ENCODE results near the gene RIMS4.

The RIMS4 gene

GRCh38 chr20:44724423-44725091, 85.8 kb downstream of the RIMS4 start:
- intact Hi-C loops (cut with DNase I) = loop anchor here (5.0 kb wide), 1 partner anchor 202 kb away; the partner anchor contains the start of gene SERINC3
- DNase-seq = peak in 1 of 10 donors; percentile 86

- intact Hi-C loops (cut with DNase I) = loop anchor here (5.0 kb wide), 1 partner anchor 202 kb away; the partner anchor contains the start of gene SERINC3
- peak in 1 of 10 donors; percentile 65 for DNase-seq
Measured at GRCh38 chr20:44723798-44724362, 86.5 kb downstream of the RIMS4 start.

- intact Hi-C loops (cut with DNase I) = loop anchor here (5.0 kb wide), 1 partner anchor 201 kb away; the partner anchor contains the start of gene SERINC3
- DNase-seq = peak in 1 of 10 donors; percentile 37
Measured at GRCh38 chr20:44723391-44723790, 87.0 kb downstream of the RIMS4 start.

GRCh38 chr20:44722990-44723389, 87.4 kb downstream of the RIMS4 start:
- DNase-seq = peak in 2 of 10 donors; percentile 12 to 19
- intact Hi-C loops (cut with DNase I) = loop anchor here (5.0 kb wide), 1 partner anchor 201 kb away; the partner anchor contains the start of gene SERINC3

- DNase-seq = no peak
- intact Hi-C loops (cut with DNase I) = loop anchor here (5.0 kb wide), 1 partner anchor 199 kb away; the partner anchor contains the start of gene SERINC3
Measured at GRCh38 chr20:44721785-44722054, 88.6 kb downstream of the RIMS4 start.

GRCh38 chr20:44720997-44721784, 89.2 kb downstream of the RIMS4 start:
- intact Hi-C loops (cut with DNase I) = loop anchor here (5.0 kb wide), 1 partner anchor 199 kb away; the partner anchor contains the start of gene SERINC3

GRCh38 chr20:44720621-44720996, 89.7 kb downstream of the RIMS4 start:
- peak in 6 of 10 donors; percentile 37 to 91 (median 40) for DNase-seq
- intact Hi-C loops (cut with DNase I) = loop anchor here (5.0 kb wide), 1 partner anchor 198 kb away; the partner anchor contains the start of gene SERINC3

More at GRCh38 chr20:44720997-44721784, 89.2 kb downstream of the RIMS4 start:
- DNase-seq = peak in 2 of 10 donors; percentile 39 to 42

GRCh38 chr20:44719841-44720240, 90.5 kb downstream of the RIMS4 start:
- peak in 1 of 10 donors; percentile 81 for DNase-seq
- intact Hi-C loops (cut with DNase I) = loop anchor here (5.0 kb wide), 1 partner anchor 198 kb away; the partner anchor contains the start of gene SERINC3

GRCh38 chr20:44717986-44718385, 92.4 kb downstream of the RIMS4 start:
- intact Hi-C loops (cut with DNase I) = no loop called here
- peak in 1 of 10 donors; percentile 79 for DNase-seq

GRCh38 chr20:44716309-44717106, 93.8 kb downstream of the RIMS4 start:
- DNase-seq = peak in 2 of 10 donors; percentile 56 to 77

GRCh38 chr20:44715499-44716308, 94.6 kb downstream of the RIMS4 start:
- intact Hi-C loops (cut with DNase I) = no loop called here
- peak in 3 of 10 donors; percentile 23 to 61 (median 37) for DNase-seq

More at GRCh38 chr20:44716309-44717106, 93.8 kb downstream of the RIMS4 start:
- intact Hi-C loops (cut with DNase I) = no loop called here

GRCh38 chr20:44714701-44715498, 95.4 kb downstream of the RIMS4 start, which contains the start of gene CCN5:
Gene CCN5 (plus strand): TSS chr20:44715369. CDS start chr20:44715391, 22 bp downstream.
- intact Hi-C loops (cut with DNase I) = no loop called here
- peak; percentile 43 to 94 (median 60) for DNase-seq

- intact Hi-C loops (cut with DNase I) = no loop called here
- DNase-seq = peak in 3 of 10 donors; percentile 33 to 50 (median 49)
Measured at GRCh38 chr20:44714102-44714700, 96.1 kb downstream of the RIMS4 start.

- intact Hi-C loops (cut with DNase I) = no loop called here
- DNase-seq = peak in 1 of 10 donors; percentile 77
Measured at GRCh38 chr20:44711237-44711636, 99.1 kb downstream of the RIMS4 start.

- DNase-seq = peak in 2 of 10 donors; percentile 27 to 42
- intact Hi-C loops (cut with DNase I) = no loop called here
Measured at GRCh38 chr20:44709797-44710196, 100.5 kb downstream of the RIMS4 start.

GRCh38 chr20:44709380-44709779, 101.0 kb downstream of the RIMS4 start:
- peak in 1 of 10 donors; percentile 49 for DNase-seq
- intact Hi-C loops (cut with DNase I) = no loop called here

- intact Hi-C loops (cut with DNase I) = no loop called here
Measured at GRCh38 chr20:44707018-44707579, 103.2 kb downstream of the RIMS4 start.

More at GRCh38 chr20:44707018-44707579, 103.2 kb downstream of the RIMS4 start:
- DNase-seq = no peak
